Stimulated activated naive CD8-positive, alpha-beta T cell treated with anti-CD3 and anti-CD28 coated beads, Interleukin-15, Interleukin-2, amounts not matched to agents 100 ng/mL and 50 ng/mL, for 24 hours (primary cell): Measurements from ENCODE around the gene ADGRD1.
"Not testable (repeated sequence)": the region's sequence is repeated elsewhere in the genome, so short reads cannot be mapped to it uniquely, and the experiment has no call there.

Experiments used
- H3K27ac Mint-ChIP-seq: one replicate; pipeline ENCODE4 v1.8.0; 2021; ENCODE audit warnings: mild to moderate bottlenecking, mixed read lengths
- H3K27me3 Mint-ChIP-seq: one replicate; pipeline ENCODE4 v1.8.0; 2021; ENCODE audit warnings: mixed read lengths
- H3K36me3 Mint-ChIP-seq: one replicate; pipeline ENCODE4 v1.8.0; 2021; ENCODE audit warnings: low read depth, mixed read lengths
- H3K4me1 Mint-ChIP-seq: one replicate; pipeline ENCODE4 v1.8.0; 2021; ENCODE audit warnings: low read depth, mixed read lengths
- H3K4me3 Mint-ChIP-seq: one replicate; pipeline ENCODE4 v1.8.0; 2021; ENCODE audit warnings: mild to moderate bottlenecking, mixed read lengths
- H3K9me3 Mint-ChIP-seq: one replicate; pipeline ENCODE4 v1.8.0; 2021; ENCODE audit warnings: mixed read lengths

The ADGRD1 gene

DNA sequence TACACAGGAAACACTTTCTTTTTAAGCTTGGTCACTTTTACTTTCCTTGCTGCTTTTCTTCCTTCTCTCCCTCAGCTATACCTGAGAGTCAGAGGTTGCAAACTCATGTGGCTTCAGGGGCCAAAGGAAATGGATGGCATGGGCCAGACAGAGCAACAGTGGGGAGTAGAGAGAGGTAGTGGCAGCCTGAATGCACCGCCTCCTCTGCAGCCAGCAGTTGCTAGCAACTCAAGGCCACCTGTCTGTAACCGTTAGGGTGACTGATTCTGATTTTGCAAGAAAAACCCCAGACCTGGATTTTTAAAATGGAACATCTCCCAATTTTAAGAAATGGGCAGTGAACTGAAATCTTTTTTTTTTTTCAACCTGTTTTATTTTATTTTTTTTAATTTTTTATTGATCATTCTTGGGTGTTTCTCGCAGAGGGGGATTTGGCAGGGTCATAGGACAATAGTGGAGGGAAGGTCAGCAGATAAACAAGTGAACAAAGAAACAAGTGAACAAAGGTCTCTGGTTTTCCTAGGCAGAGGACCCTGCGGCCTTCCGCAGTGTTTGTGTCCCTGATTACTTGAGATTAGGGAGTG is 41.8 kb downstream of the ADGRD1 start:
- not testable (repeated sequence) for H3K4me3 Mint-ChIP-seq, H3K27ac Mint-ChIP-seq

GRCh38 chr12:130998136-130998535 is 44.4 kb downstream of the ADGRD1 start:
- H3K36me3 Mint-ChIP-seq, result no peaks in the 10 kb centered on the region
- no peak overlapping the region for H3K27ac Mint-ChIP-seq
- no peaks in the 10 kb centered on the region for H3K9me3 Mint-ChIP-seq
- H3K4me3 Mint-ChIP-seq, result no peak overlapping the region
- H3K27me3 Mint-ChIP-seq, result peaks cover 3% of the 10 kb centered on the region
- H3K4me1 Mint-ChIP-seq, result no peaks in the 10 kb centered on the region

More for the DNA sequence above, 41.8 kb downstream of the ADGRD1 start:
- H3K36me3 Mint-ChIP-seq, H3K4me1 Mint-ChIP-seq, H3K9me3 Mint-ChIP-seq: not testable (repeated sequence)
- peaks cover 13% of the 10 kb centered on the region for H3K27me3 Mint-ChIP-seq

DNA sequence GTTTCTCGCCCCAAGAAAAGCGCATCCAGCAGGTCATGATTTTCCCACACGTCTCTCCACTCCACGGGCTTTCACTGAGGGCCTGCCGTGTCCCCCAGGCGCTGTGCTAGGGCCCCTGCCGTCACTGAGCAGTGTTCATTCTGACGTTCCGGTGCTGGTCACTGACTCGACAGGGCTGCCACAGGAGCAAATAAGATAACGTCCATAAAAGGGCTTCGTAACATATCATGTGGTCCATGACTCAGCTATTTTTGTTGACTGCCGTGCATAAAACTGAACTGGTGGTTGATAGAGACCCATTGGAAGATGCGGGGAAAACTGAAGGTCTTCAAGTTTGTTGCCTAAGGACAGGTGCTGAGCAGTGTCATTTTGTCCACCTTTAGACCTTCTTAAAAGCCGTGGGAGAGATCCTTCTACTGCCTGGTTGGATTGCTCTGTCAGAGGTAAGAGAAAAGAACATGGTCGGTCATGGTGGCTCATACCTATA is 46.3 kb downstream of the ADGRD1 start:
- H3K36me3 Mint-ChIP-seq, result no peaks in the 10 kb centered on the region
- no peak overlapping the region for H3K27ac Mint-ChIP-seq
- H3K4me1 Mint-ChIP-seq, result no peaks in the 10 kb centered on the region
- H3K27me3 Mint-ChIP-seq, result no peaks in the 10 kb centered on the region
- H3K4me3 Mint-ChIP-seq, result no peak overlapping the region
- H3K9me3 Mint-ChIP-seq, result no peaks in the 10 kb centered on the region

DNA sequence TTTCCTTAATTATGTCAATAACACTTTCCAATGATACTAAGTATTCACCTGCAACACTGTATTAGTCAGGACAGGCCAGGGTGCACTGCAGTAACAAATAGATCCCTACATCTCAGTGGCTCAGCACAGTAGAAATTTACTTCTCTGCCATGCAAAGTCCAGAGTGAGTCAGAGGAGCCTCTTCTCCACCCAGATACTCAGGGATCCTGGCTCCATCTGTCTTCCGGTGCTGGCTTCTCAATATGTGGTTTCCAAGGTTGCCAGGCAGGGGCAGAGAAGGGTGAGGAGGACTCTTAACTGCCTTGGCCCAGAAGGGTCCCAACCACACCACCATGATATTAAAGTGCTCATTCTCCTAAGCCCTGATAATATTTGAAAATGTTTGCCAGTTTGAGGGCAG is 47.8 kb downstream of the ADGRD1 start:
- Mint-ChIP-seq H3K36me3 (no peaks in the 10 kb centered on the region), H3K27ac (no peak overlapping the region), H3K27me3 (no peaks in the 10 kb centered on the region), H3K9me3 (no peaks in the 10 kb centered on the region), H3K4me1 (no peaks in the 10 kb centered on the region), H3K4me3 (no peak overlapping the region)

GRCh38 chr12:131002216-131002631 is 48.5 kb downstream of the ADGRD1 start:
- no peak overlapping the region for H3K4me3 Mint-ChIP-seq
- no peaks in the 10 kb centered on the region for H3K9me3 Mint-ChIP-seq
- H3K36me3 Mint-ChIP-seq, result no peaks in the 10 kb centered on the region
- no peaks in the 10 kb centered on the region for H3K4me1 Mint-ChIP-seq
- no peak overlapping the region for H3K27ac Mint-ChIP-seq
- no peaks in the 10 kb centered on the region for H3K27me3 Mint-ChIP-seq

DNA sequence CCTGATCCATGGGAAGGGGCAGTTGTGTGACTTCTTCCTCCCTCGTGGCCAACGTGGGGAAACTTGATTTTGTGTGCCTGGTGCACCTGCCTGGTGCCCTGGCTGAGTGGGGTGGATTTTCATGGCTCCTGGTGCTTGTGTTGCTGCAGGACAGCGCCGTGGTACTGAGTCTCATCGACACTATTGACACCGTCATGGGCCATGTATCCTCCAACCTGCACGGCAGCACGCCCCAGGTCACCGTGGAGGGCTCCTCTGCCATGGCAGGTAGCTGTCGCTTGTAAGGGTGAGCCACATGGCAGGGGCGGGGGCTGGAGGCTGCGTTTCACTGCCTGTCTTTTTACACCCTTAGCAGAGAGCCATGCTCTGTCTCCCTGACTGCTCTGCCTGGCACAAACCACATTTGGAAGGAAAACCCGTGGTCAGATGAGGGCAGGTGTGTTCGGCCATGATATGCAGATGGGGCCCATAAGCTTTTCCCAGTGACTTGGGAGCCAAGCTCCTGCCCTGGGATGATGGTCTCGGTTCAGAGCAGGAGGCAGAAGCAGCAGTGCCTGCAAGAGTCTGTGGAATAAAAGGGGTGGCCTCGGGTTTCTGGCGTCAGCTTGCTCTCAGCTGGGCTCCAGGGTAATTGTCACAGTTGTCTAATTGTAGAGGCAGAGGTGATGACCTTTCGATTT is 49.5 kb downstream of the ADGRD1 start:
- H3K9me3 Mint-ChIP-seq, result no peaks in the 10 kb centered on the region
- H3K36me3 Mint-ChIP-seq, result no peaks in the 10 kb centered on the region
- H3K27ac Mint-ChIP-seq, result no peak overlapping the region
- no peaks in the 10 kb centered on the region for H3K4me1 Mint-ChIP-seq
- H3K27me3 Mint-ChIP-seq, result no peaks in the 10 kb centered on the region
- no peak overlapping the region for H3K4me3 Mint-ChIP-seq

GRCh38 chr12:131003716-131004045 is 50.0 kb downstream of the ADGRD1 start:
- Mint-ChIP-seq H3K27me3 (no peaks in the 10 kb centered on the region), H3K4me3 (no peak overlapping the region), H3K27ac (no peak overlapping the region), H3K4me1 (no peaks in the 10 kb centered on the region), H3K9me3 (no peaks in the 10 kb centered on the region), H3K36me3 (no peaks in the 10 kb centered on the region)

- H3K36me3 Mint-ChIP-seq, result no peaks in the 10 kb centered on the region
- no peak overlapping the region for H3K27ac Mint-ChIP-seq
- H3K4me1 Mint-ChIP-seq, result no peaks in the 10 kb centered on the region
- H3K9me3 Mint-ChIP-seq, result no peaks in the 10 kb centered on the region
- no peaks in the 10 kb centered on the region for H3K27me3 Mint-ChIP-seq
- H3K4me3 Mint-ChIP-seq, result no peak overlapping the region
Measured at GRCh38 chr12:131004166-131004565, 50.5 kb downstream of the ADGRD1 start.

DNA sequence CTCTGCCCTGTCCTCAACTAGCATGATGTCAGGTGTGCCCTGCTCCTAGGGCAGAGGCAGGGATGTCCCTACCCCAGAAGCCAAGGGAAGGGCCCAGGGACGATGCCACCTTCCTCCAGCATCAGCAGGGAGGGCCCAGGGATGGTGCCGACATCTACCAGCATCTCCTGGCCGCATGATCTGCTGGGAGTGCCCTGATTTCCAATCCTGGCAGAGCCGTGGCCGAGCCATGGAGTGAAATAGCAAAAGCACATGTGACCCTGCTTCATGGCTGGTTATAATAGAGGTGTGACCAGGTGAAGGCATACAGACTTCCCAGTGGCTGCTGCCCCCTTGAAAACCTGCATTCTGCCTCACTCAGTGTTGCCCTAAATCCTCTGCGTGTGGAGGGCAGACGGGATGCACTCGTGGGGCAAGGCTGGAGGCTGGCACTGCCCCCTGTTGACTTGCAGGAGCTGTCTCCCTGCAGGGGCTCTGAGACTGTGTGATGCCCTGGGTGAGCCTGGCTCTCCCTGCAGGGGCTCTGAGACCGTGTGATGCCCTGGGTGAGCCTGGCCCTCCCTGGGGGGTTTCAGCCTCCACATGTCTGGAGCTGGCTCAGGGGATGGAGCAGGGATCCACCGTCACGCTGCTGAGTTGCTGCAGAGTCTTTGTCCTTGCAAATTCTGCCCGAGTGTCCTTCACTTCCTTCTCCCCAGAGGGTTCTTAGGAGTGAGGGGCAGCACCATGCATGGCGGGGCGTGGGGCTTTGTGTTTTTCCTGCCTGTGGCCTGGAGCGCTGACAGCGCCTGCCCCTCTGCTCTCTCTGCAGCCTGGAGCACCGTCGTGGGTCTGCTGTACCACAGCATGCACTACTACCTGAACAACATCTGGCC is 51.7 kb downstream of the ADGRD1 start:
- H3K4me3 Mint-ChIP-seq, result no peak overlapping the region
- no peaks in the 10 kb centered on the region for H3K27me3 Mint-ChIP-seq
- no peaks in the 10 kb centered on the region for H3K4me1 Mint-ChIP-seq
- no peak overlapping the region for H3K27ac Mint-ChIP-seq
- no peaks in the 10 kb centered on the region for H3K9me3 Mint-ChIP-seq
- H3K36me3 Mint-ChIP-seq, result no peaks in the 10 kb centered on the region

DNA sequence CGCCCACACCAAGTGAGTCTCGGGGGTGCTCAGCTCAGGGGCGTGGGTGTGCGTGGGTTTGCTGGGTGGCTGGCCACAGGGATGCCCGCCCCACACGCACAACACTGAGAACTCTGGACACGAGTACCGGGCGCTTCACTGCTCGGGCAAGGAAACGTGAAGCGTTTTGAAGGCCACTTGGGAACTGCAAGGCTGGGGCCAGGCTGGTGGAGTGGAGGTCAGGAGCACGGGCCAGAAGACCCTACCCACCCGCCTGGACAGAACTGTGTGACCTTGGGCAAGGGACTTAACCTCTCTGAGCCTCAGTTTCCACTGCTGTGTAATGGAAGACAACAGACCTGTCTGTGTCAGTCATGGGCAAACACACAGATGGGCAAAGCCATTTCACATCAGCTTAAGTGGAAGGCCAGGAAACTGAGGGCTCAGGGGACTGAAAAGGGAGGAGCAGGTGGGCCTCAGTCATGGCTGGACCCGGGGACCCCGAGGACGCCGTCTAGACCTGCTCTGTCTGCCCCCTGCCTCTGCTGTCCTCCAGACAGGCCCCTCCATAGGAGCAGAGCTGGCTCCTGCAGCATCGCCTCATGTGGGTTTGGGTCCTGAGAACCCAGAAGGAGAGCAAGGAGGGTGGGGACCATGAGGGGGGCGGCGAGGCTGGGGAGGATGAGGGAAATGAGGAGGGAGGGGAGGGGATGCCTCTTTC is 52.5 kb downstream of the ADGRD1 start:
- Mint-ChIP-seq H3K9me3 (no peaks in the 10 kb centered on the region), H3K4me3 (no peak overlapping the region), H3K27me3 (no peaks in the 10 kb centered on the region), H3K27ac (no peak overlapping the region), H3K4me1 (no peaks in the 10 kb centered on the region), H3K36me3 (no peaks in the 10 kb centered on the region)

DNA sequence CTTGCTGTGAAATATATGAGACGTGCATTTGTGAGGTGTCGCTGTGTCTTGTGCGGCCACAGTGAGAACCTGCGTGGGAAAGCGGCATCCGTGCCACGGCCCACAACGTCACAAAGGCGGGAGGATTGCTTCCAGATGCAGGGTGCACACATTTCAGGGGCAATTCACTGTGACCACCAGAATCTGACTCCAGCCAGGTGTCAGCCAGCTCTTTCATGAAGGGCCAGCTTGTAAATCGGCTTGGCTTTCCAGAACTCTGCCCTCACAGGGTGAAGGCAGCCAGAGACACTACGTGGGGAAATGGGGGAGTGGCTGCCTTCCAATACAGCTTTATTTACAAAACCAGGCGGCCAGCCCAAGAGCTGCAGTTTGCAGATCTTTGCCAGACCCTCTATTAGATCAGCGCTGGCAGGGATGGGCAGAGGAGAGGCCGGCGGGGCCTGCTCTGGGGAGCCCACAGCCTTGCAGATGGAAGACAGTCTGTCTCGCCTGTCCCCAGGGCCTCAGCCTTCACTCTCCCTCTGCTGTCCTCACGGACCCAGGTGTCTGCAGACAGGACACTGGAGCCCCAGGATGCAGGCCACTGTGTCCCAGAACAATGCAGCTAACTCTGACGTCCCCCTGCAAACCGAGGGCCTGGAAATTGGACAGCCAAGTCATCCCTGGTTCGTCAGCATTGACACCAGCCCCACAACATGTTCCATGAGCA is 53.5 kb downstream of the ADGRD1 start:
- Mint-ChIP-seq H3K27me3 (no peaks in the 10 kb centered on the region), H3K36me3 (no peaks in the 10 kb centered on the region), H3K4me1 (no peaks in the 10 kb centered on the region), H3K27ac (no peak overlapping the region), H3K9me3 (no peaks in the 10 kb centered on the region), H3K4me3 (no peak overlapping the region)

GRCh38 chr12:131007740-131008117 is 54.0 kb downstream of the ADGRD1 start:
- Mint-ChIP-seq H3K9me3 (no peaks in the 10 kb centered on the region), H3K4me3 (no peak overlapping the region), H3K36me3 (no peaks in the 10 kb centered on the region), H3K27me3 (no peaks in the 10 kb centered on the region), H3K4me1 (no peaks in the 10 kb centered on the region), H3K27ac (no peak overlapping the region)

- Mint-ChIP-seq H3K36me3 (no peaks in the 10 kb centered on the region), H3K9me3 (no peaks in the 10 kb centered on the region), H3K4me3 (no peak overlapping the region), H3K27me3 (no peaks in the 10 kb centered on the region), H3K27ac (no peak overlapping the region), H3K4me1 (no peaks in the 10 kb centered on the region)
Measured at GRCh38 chr12:131008131-131008912, 54.6 kb downstream of the ADGRD1 start.

- no peaks in the 10 kb centered on the region for H3K36me3 Mint-ChIP-seq
- no peak overlapping the region for H3K27ac Mint-ChIP-seq
- H3K9me3 Mint-ChIP-seq, result no peaks in the 10 kb centered on the region
- no peak overlapping the region for H3K4me3 Mint-ChIP-seq
- no peaks in the 10 kb centered on the region for H3K4me1 Mint-ChIP-seq
- H3K27me3 Mint-ChIP-seq, result no peaks in the 10 kb centered on the region
Measured at GRCh38 chr12:131008913-131009270, 55.2 kb downstream of the ADGRD1 start.
